Activated CD4-positive, alpha-beta memory T cell treated with anti-CD3 and anti-CD28 coated beads for 36 hours (primary cell): ENCODE measurements around the gene NMUR1. TPM values are rescaled to one million over a fixed set of nuclear protein-coding genes. Genes with fewer than 3 reads are reported as not detected.
"Not testable (repeated sequence)": the region's sequence is repeated elsewhere in the genome, so short reads cannot be mapped to it uniquely, and the experiment has no call there.

Experiments
- CTCF ChIA-PET: fragments of 350-600 bp; sonication (Branson Sonifier 250); formaldehyde crosslinking; loops from one replicate; lab custom pipeline; 2021; ENCODE audit warnings: antibody characterized with exemption, inconsistent platforms; lab: Charles Lee
- POLR2A ChIA-PET: fragments of 350-600 bp; sonication (Branson Sonifier 250); formaldehyde crosslinking; loops from one replicate; lab custom pipeline; 2021; ENCODE audit warnings: antibody characterized with exemption; lab: Charles Lee
- DNase-seq: peaks from one replicate; pipeline ENCODE4 v3.0.0-alpha.2; 2020
- H3K27ac Mint-ChIP-seq: one replicate; pipeline ENCODE4 v1.8.0; 2021; ENCODE audit warnings: mixed read lengths
- H3K27me3 Mint-ChIP-seq: one replicate; pipeline ENCODE4 v1.8.0; 2021; ENCODE audit warnings: mixed read lengths
- H3K36me3 Mint-ChIP-seq: one replicate; pipeline ENCODE4 v1.8.0; 2021; ENCODE audit warnings: mixed read lengths
- H3K4me1 Mint-ChIP-seq: one replicate; pipeline ENCODE4 v1.8.0; 2021; ENCODE audit warnings: low read depth, mixed read lengths
- H3K4me3 Mint-ChIP-seq: one replicate; pipeline ENCODE4 v1.8.0; 2021; ENCODE audit warnings: mild to moderate bottlenecking, mixed read lengths
- H3K9me3 Mint-ChIP-seq: one replicate; pipeline ENCODE4 v1.8.0; 2021; ENCODE audit warnings: mixed read lengths
- intact Hi-C: fragments of 100-400 bp; cut with micrococcal nuclease; formaldehyde crosslinking; loops from one replicate; pipeline ENCODE4 v1.15.1; 2023
- total RNA-seq, 2 experiments: library from RNA; stranded (reverse); gene quantifications; one replicate each; pipeline ENCODE4 v1.2.3, GENCODE V29; 2021

NMUR1 gene
- total RNA-seq, 2 experiments from 2014 or later, result 0.07 TPM; not detected in 1

DNA sequence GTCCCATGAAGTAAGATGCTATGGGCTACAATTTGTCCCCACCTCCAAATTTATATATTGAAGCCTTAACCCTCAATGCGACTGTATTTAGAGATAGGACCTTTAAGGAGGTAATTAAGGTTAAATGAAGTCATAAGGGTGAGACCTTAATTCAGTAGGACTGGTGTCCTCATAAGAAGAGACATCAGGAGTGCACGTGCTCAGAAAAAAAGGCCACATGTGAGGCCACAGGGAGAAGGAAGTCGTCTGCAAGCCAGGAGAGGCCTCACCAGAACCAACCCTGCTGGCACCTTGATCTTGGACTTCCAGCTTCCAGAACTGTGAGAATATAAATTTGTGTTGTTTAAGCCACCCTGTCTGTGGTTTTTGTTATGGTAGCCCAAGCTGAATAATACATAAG is 36.9 kb upstream of the NMUR1 start:
- intact Hi-C loops, result no loop called here
- no peak for DNase-seq
- CTCF ChIA-PET, result interaction anchor here (8.3 kb wide), 1 partner anchor 33 kb away, joined by 70 read pairs; no protein-coding TSS in a partner anchor
- Mint-ChIP-seq H3K27me3 (peaks cover 1% of the 10 kb centered on the region), H3K27ac (no peak overlapping the region), H3K4me1 (peaks cover 6% of the 10 kb centered on the region), H3K9me3 (no peaks in the 10 kb centered on the region), H3K4me3 (no peak overlapping the region), H3K36me3 (no peaks in the 10 kb centered on the region)
- POLR2A ChIA-PET, result no interaction called here

DNA sequence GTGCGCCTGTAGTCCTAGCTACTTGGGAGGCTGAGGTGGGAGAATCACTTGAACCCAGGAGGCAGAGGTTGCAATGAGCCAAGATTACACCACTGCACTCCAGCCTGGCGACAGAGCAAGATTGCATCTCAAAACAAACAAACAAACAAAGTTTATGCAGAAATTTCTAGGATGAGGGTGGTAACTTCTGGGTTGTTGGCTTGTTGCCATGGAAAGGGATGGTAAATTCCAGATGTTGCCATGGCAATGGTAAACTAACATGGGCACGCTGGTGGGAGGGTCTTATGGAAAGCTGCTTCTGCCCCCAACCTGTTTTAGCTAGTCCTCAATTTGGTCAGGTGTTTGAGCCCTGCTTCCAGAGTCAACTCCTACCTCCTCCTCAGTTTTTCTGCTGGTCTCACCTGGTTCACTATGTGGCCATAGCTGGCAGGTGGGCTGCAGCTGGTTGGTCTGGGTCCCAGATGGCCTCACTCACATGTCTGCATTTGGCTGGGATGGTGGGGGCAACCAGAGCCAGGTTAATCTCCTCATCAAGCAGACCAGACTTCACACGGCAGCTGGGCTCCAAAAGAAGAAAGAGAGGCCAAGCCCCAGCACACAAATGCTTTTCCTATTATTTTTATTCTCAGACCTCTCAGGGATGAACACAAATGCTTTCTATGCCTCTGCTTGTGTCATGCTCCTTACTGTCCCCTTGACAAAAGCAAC is 35.8 kb upstream of the NMUR1 start:
- intact Hi-C loops, result no loop called here
- Mint-ChIP-seq H3K36me3 (no peaks in the 10 kb centered on the region), H3K4me3 (no peak overlapping the region), H3K4me1 (peaks cover 6% of the 10 kb centered on the region), H3K9me3 (no peaks in the 10 kb centered on the region), H3K27me3 (peaks cover 1% of the 10 kb centered on the region), H3K27ac (no peak overlapping the region)
- ChIA-PET POLR2A (no interaction called here), CTCF (interaction anchor here (0.9 to 8.3 kb wide), 6 partner anchors 8 to 148 kb away, joined by 3 to 70 read pairs (median 4); no protein-coding TSS in a partner anchor)
- no peak for DNase-seq

DNA sequence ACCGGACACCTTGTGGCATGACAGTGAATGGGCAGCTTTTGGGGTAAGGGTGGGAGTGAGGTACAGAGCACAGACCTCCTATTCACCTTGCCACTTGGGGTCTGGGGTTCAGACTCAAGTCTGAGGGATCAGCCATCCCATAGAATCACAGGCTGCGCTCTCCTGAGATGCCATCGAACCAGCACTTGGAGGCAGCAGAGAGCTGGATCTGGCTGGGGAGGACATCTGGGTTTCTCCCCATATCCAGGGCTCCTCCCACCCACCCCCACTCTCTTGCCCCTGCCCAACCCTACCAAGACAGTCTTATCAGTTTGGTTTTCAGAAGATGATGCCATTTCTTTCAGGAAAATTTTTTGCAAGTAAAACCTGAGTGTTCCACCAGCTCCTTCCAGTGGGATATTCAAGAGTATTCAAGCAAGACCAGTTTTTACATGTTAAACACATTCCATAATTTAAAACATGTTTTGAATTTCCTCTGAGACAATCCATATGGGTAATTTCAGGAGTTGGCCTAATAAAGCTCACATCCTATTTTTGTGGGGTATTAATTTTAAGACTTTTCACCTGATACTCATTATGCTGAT is 33.2 kb upstream of the NMUR1 start:
- H3K27ac Mint-ChIP-seq, result no peak overlapping the region
- H3K9me3 Mint-ChIP-seq, result no peaks in the 10 kb centered on the region
- intact Hi-C loops, result loop anchor here (1.0 to 2.0 kb wide), 2 partner anchors 38 to 151 kb away; no protein-coding TSS in a partner anchor
- H3K4me1 Mint-ChIP-seq, result peaks cover under 1% of the 10 kb centered on the region
- H3K36me3 Mint-ChIP-seq, result no peaks in the 10 kb centered on the region
- no peak overlapping the region for H3K4me3 Mint-ChIP-seq
- DNase-seq, result peak; percentile 71
- ChIA-PET CTCF (interaction anchor here (0.7 to 8.3 kb wide), 8 partner anchors 10 to 172 kb away, joined by 3 to 70 read pairs (median 3); no protein-coding TSS in a partner anchor), POLR2A (no interaction called here)
- H3K27me3 Mint-ChIP-seq, result peaks cover 1% of the 10 kb centered on the region

DNA sequence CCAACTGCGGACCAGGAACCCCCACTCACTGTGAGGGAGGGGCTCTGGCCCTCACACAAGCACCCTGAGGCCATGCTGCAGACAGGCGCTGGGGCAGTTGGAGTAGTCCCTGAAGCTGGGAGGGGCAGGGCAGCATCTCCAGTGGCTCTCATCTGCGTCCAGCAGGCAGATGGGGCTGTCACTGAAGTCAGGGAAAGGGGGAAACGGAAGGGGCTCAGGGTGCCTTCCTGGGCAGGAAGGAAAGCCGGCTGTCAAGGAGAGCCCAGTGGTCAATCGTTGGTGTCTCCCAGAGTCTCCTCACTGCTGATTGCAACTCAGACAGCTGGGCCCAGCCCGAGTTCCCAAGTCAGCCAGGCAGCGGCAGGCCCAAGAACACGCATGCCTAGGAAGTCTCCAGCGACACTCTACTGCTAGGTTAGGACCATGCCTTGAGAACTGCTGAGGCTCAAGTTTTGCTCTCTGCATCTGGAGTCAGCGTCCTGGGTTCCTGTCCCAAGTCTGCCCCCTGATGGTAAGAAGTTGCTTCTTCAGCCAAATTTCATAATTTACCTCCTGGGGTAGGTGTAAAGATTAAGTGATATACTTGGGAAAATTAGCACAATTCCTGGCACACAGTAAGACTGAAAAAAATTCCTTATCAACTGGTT is 27.4 kb upstream of the NMUR1 start:
- intact Hi-C loops, result loop anchor here (1.0 to 2.0 kb wide), 3 partner anchors 13 to 40 kb away; partner anchors contain the start of gene NMUR1
- Mint-ChIP-seq H3K36me3 (peaks cover 9% of the 10 kb centered on the region), H3K9me3 (peaks cover 11% of the 10 kb centered on the region), H3K4me1 (peaks cover 9% of the 10 kb centered on the region), H3K27me3 (no peaks in the 10 kb centered on the region), H3K4me3 (no peak overlapping the region), H3K27ac (no peak overlapping the region)
- CTCF ChIA-PET, result interaction anchor here (0.7 to 8.1 kb wide), 13 partner anchors 8 to 111 kb away, joined by 3 to 76 read pairs (median 5); partner anchors contain the start of gene NMUR1
- POLR2A ChIA-PET, result no interaction called here
- DNase-seq, result peak; percentile 65

DNA sequence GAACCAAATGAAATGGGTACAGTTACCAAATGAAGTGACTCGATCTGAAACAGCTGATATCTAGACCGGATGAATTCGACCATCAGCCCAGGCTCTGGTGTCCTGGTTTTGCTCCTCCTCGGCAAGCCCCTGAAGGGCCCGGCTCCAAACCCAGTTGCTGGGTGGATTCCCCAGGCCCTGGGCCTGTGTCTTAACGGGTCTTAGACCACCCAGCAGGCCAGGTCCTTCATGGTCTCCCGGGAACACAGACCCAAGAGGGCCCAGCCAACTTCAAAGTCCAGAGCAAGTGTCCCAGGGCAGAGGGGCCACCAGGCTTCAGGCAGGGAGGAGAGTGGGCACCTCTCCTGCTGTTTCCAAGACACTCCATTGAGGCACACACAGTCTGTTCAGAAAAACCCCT is 26.7 kb upstream of the NMUR1 start:
- intact Hi-C loops, result no loop called here
- ChIA-PET CTCF (interaction anchor here (1.0 to 8.1 kb wide), 7 partner anchors 12 to 74 kb away, joined by 3 to 76 read pairs (median 6); partner anchors contain the start of gene NMUR1), POLR2A (no interaction called here)

DNA sequence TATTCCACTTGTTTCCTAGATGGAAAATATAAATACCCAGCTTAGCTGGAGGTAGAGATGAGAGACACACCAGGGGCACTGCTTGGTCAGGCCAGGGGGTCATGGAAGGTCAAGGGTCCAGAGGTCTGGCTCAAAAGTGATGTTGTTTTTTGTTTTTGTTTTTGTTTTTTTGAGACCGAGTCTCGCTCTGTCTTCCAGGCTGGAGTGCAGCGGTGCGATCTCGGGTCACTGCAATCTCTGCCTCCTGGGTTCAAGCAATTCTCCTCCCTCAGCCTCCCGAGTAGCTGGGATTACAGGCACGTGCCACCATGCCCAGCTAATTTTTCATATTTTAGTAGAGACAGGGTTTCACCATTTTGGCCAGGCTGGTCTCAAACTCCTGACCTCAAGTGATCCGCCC is 26.3 kb upstream of the NMUR1 start:
- H3K4me3 Mint-ChIP-seq, POLR2A ChIA-PET, H3K27me3 Mint-ChIP-seq, intact Hi-C loops, H3K36me3 Mint-ChIP-seq, DNase-seq, H3K27ac Mint-ChIP-seq, H3K4me1 Mint-ChIP-seq: not testable (repeated sequence)
- peaks cover 13% of the 10 kb centered on the region for H3K9me3 Mint-ChIP-seq
- CTCF ChIA-PET, result interaction anchor here (1.0 to 8.1 kb wide), 7 partner anchors 11 to 74 kb away, joined by 3 to 76 read pairs (median 6); partner anchors contain the start of gene NMUR1

More for the DNA sequence above, 26.7 kb upstream of the NMUR1 start:
- Mint-ChIP-seq H3K9me3 (peaks cover 13% of the 10 kb centered on the region), H3K36me3 (peaks cover 9% of the 10 kb centered on the region), H3K4me3 (no peak overlapping the region), H3K27me3 (no peaks in the 10 kb centered on the region), H3K4me1 (peaks cover 9% of the 10 kb centered on the region), H3K27ac (no peak overlapping the region)
- no peak for DNase-seq

DNA sequence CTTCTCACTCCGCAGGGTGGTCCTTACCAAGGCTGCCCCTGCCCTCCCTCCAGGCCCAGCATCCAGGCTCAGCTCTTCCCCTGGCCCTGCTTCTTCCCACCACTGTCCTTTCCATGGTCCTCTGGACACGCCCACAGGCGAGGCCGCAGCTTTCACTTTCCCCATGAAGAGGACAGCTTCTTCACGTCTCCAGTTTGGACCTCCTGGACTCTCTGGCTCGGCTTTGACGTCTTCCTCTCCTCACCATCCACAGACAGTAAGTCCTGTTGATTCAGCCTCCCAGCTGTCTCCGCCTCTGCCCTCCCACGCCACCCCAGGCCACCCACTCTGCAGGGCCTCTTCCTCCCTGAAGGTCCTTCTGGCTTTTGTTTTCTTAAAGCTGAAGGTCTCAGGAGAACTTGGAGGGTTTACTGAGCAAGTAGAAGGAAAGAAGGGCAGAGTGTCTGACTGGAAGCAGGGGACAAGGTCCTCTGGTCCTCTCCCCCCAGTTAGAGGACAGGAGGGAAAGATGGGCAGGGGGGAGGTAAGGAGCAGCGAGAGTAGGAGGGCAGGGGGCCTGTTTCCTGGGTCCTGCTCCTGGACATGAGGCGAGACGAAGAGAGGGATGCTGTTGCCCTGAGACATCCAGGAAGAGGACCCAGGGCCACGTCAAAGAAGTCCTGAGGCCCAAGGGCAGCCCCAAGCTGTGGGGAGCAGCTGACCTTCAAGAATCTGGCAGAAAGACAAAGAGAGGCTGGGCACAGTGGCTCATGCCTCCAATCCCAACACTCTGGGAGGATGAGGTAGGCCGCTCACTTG is 24.7 kb upstream of the NMUR1 start:
- Mint-ChIP-seq H3K27ac (no peak overlapping the region), H3K9me3 (peaks cover 13% of the 10 kb centered on the region), H3K27me3 (no peaks in the 10 kb centered on the region), H3K36me3 (peaks cover 9% of the 10 kb centered on the region), H3K4me3 (no peak overlapping the region), H3K4me1 (peaks cover 9% of the 10 kb centered on the region)
- peak; percentile 24 for DNase-seq
- POLR2A ChIA-PET, result interaction anchor here (1.3 kb wide), 1 partner anchor 40 kb away, joined by 3 read pairs; no protein-coding TSS in a partner anchor
- CTCF ChIA-PET, result interaction anchor here (1.1 to 8.1 kb wide), 5 partner anchors 9 to 72 kb away, joined by 6 to 76 read pairs (median 14); partner anchors contain the start of gene NMUR1
- intact Hi-C loops, result no loop called here

DNA sequence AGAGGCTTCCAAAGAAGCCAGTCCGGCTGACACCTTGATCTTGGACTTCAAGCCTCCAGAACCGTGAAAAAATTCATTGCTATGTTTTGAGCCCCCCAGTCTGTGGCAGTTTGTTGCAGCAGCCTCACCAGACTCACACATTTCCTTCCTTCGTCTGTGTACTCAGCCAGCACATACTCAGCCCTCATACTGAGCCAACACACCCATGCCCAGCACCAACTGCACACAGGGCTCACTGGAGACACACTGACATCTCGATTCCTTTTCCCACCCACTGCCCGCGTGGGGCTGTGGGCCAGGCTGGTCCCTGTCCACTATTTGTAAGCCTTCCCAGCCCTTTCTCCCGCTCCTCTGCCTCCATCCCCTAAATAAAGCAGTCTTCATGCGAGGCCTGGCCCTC is 24.1 kb upstream of the NMUR1 start:
- no peak overlapping the region for H3K4me3 Mint-ChIP-seq
- DNase-seq, result no peak
- CTCF ChIA-PET, result interaction anchor here (1.1 to 8.1 kb wide), 4 partner anchors 8 to 71 kb away, joined by 6 to 76 read pairs (median 12); partner anchors contain the start of gene NMUR1
- no peak overlapping the region for H3K27ac Mint-ChIP-seq
- H3K36me3 Mint-ChIP-seq, result peaks cover 9% of the 10 kb centered on the region
- no peaks in the 10 kb centered on the region for H3K27me3 Mint-ChIP-seq
- intact Hi-C loops, result no loop called here
- peaks cover 9% of the 10 kb centered on the region for H3K4me1 Mint-ChIP-seq
- POLR2A ChIA-PET, result no interaction called here
- peaks cover 13% of the 10 kb centered on the region for H3K9me3 Mint-ChIP-seq

DNA sequence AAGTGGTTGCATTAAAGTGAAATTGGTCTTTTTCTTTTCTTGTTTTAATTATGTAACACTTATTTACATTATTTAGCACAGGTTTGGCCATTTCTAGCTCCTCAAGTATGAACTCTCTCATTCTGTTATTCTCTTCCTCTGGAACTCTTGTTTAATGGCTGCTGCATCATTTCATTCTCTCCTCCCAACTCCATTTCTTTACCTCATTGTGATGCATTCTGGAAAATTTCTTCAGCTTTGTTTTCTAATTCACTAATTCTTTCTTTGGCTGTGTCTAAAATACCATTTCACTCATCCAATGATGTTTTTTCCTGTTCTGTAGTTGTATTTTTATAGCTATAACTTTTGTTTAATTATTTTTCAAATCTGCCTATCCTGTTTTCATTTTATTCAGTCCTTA is 22.5 kb upstream of the NMUR1 start:
- Mint-ChIP-seq H3K27me3 (no peaks in the 10 kb centered on the region), H3K27ac (no peak overlapping the region), H3K9me3 (peaks cover 13% of the 10 kb centered on the region), H3K36me3 (peaks cover 9% of the 10 kb centered on the region), H3K4me3 (no peak overlapping the region), H3K4me1 (peaks cover 11% of the 10 kb centered on the region)
- DNase-seq, result no peak
- intact Hi-C loops, result no loop called here
- CTCF ChIA-PET, result interaction anchor here (0.6 to 2.3 kb wide), 9 partner anchors 11 to 287 kb away, joined by 3 to 11 read pairs (median 5); partner anchors contain the start of gene NMUR1
- POLR2A ChIA-PET, result interaction anchor here (0.7 kb wide), 2 partner anchors 10 to 162 kb away, joined by 3 to 4 read pairs; no protein-coding TSS in a partner anchor

DNA sequence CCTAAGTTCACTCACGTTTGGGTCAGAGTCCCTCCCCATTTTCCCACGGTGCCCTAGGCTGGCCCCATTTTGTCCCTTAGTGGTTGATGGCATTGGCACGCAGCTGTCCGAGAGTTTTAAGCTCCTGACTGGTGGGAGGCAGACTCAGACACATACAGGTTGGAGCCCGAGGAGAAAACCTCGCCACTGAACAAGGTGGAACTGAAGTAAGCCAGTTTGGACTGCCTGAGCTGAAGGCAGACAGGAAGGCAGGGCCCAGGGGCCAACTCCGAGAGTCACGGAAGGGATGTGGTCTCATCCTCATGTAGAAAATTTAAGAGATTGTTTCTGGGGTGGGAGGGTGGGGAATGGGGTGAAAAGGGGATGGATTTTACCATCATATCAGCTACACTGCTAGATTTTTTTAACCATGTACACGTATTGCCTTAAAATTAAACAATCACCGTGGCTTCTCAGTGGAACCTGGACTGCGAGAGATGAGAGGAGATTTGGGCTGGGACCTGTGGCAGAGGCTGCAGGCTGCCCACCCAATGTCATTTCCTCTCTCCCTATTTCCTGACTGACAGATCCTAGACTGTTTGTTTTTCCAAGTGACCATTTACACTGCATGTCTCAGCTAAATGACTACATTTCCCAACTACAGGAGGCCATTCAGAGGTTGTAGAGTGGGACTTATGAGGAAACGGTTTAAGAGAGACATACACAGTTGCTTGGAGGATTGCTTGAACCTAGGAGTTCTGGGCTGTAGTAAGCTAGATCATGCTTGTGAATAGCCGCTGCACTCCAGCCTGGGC is 19.4 kb upstream of the NMUR1 start:
- intact Hi-C loops, result no loop called here
- peaks cover 13% of the 10 kb centered on the region for H3K9me3 Mint-ChIP-seq
- ChIA-PET CTCF (interaction anchor here (1.1 to 1.5 kb wide), 3 partner anchors 14 to 52 kb away, joined by 3 to 7 read pairs (median 3); no protein-coding TSS in a partner anchor), POLR2A (interaction anchor here (0.6 kb wide), 1 partner anchor 97 kb away, joined by 3 read pairs; no protein-coding TSS in a partner anchor)
- peaks cover 12% of the 10 kb centered on the region for H3K36me3 Mint-ChIP-seq
- no peak overlapping the region for H3K4me3 Mint-ChIP-seq
- H3K4me1 Mint-ChIP-seq, result peaks cover 20% of the 10 kb centered on the region
- H3K27ac Mint-ChIP-seq, result no peak overlapping the region
- H3K27me3 Mint-ChIP-seq, result no peaks in the 10 kb centered on the region
- DNase-seq, result no peak
